Mucosa of descending colon (tissue), 3 donors: ENCODE measurements around the gene CD226. TPM values are rescaled to one million over a fixed set of nuclear protein-coding genes. Genes with fewer than 3 reads are reported as not detected.

Experiments used
- ATAC-seq: fragments of 200-7000 bp; cut with Tn5 transposase; one replicate; pipeline ENCODE4 v1.9.1; 2020; ENCODE audit warnings: mild to moderate bottlenecking, moderate library complexity
- DNase-seq, 3 donors: peaks; one replicate each; pipeline ENCODE4 v3.0.0-alpha.2; 2020
- H3K36me3 ChIP-seq: fragments of 200-600 bp; one replicate; pipeline ENCODE4 v1.8.0; 2021; ENCODE audit warnings: low read depth, mild to moderate bottlenecking
- H3K4me1 ChIP-seq: fragments of 200-600 bp; one replicate; pipeline ENCODE4 v1.8.0; 2021; ENCODE audit warnings: low read depth, mild to moderate bottlenecking
- H3K4me3 ChIP-seq: fragments of 200-600 bp; one replicate; pipeline ENCODE4 v1.8.0; 2021; ENCODE audit warnings: mild to moderate bottlenecking
- H3K9me3 ChIP-seq: fragments of 200-600 bp; one replicate; pipeline ENCODE4 v1.8.0; 2021; ENCODE audit warnings: mild to moderate bottlenecking
- CTCF ChIP-seq: fragments of 200-600 bp; IDR thresholded peaks from one replicate; pipeline ENCODE4 v1.8.0; 2022; ENCODE audit warnings: antibody characterized with exemption, mild to moderate bottlenecking
- intact Hi-C, 2 donors: fragments of 100-400 bp; cut with DNase I in 1 of 2; cut with micrococcal nuclease in 1 of 2; formaldehyde crosslinking; loops; one replicate each; pipeline versions ENCODE4 v1.11.0 to v1.11.1; 2022; cut with DNase I, micrococcal nuclease
- total RNA-seq, 3 donors: library from RNA; stranded (reverse); fragmentation: NEBNext Ultra II Directional in 2 of 3; extraction: Animal tissue kit (Norgen Biotek cat#: 25700) in 2 of 3; gene quantifications; one replicate each; pipeline versions ENCODE4 v1.2.1 to v1.2.4, GENCODE V29; 2021 to 2023
- donor health status: DM: no; HTN: no; CAD: no; lungs with moderate emphysema.
- donor health status: DM: no; HTN: no; CAD: no.
- donor health status: DM: no; HTN: yes; CAD: no.

Gene CD226
- total RNA-seq, 3 donors from 2014 or later = 1.2 to 2.7 (median 2.0) TPM

- H3K4me1 ChIP-seq = no peaks in the 10 kb centered on the region
- no peak for TF ChIP-seq CTCF
- no peaks in the 10 kb centered on the region for H3K9me3 ChIP-seq
- ATAC-seq = peak; percentile 70
- no peak overlapping the region for H3K4me3 ChIP-seq
- intact Hi-C loops = no loop called here
- no peaks in the 10 kb centered on the region for H3K36me3 ChIP-seq
- peak in 1 of 3 donors; percentile 56 for DNase-seq
These were observed 1.4 kb upstream of the CD226 start for GRCh38 chr18:69948919-69949537.

DNA sequence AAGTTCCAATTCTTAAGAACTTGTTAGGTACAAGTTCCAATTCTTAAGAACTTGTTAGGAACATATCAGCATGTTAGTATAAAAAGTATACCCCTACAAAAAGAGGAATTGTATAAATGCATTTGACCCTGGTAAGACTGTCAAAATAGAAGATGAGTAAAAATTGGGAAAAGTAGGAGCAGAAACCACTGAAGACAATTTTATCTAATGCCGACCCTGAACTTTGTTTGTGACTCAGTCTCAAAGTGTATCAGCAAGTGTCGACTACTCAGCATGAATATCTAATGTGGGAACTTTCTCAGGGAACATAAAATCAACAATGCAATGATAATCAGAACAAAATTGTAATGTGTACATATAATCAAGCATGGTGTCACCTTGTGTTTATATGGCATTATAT lies 583 bp upstream of the CD226 start:
- intact Hi-C loops = no loop called here
- ATAC-seq (no peak), DNase-seq (no peak)
- TF ChIP-seq CTCF = no peak
- no peaks in the 10 kb centered on the region for H3K4me1 ChIP-seq
- no peaks in the 10 kb centered on the region for H3K9me3 ChIP-seq
- H3K36me3 ChIP-seq = no peaks in the 10 kb centered on the region
- no peak overlapping the region for H3K4me3 ChIP-seq

DNA sequence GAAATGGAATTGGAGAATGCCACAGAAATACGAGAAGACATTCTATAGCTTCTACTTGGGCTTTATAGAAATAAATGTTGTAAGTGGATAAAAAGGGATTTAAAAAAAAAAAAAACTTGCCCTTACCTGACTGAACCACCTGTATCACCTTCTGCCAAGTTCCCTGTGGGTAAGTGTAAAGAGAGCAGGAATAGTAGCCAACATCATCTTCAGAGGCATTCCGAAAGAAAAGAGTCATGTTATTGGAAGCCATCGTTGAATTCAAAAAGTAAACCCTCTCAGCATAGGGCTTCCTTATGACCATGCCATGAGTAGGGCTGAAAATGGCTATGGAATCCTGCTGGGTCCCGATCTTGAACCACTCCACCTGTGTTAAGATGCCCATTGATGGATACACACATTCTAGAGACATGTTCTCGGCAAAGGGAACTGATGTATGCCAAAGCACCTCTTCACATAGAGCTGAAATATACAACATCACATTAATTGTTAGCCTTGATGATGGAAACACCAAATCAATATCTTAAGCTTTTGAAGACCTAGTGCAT lies 991 bp downstream of the CD226 start:
- ATAC-seq (no peak), DNase-seq (no peak)
- no peak for TF ChIP-seq CTCF
- intact Hi-C loops = no loop called here
- H3K4me1 ChIP-seq = no peaks in the 10 kb centered on the region
- H3K9me3 ChIP-seq = no peaks in the 10 kb centered on the region
- H3K36me3 ChIP-seq = no peaks in the 10 kb centered on the region
- no peak overlapping the region for H3K4me3 ChIP-seq

DNA sequence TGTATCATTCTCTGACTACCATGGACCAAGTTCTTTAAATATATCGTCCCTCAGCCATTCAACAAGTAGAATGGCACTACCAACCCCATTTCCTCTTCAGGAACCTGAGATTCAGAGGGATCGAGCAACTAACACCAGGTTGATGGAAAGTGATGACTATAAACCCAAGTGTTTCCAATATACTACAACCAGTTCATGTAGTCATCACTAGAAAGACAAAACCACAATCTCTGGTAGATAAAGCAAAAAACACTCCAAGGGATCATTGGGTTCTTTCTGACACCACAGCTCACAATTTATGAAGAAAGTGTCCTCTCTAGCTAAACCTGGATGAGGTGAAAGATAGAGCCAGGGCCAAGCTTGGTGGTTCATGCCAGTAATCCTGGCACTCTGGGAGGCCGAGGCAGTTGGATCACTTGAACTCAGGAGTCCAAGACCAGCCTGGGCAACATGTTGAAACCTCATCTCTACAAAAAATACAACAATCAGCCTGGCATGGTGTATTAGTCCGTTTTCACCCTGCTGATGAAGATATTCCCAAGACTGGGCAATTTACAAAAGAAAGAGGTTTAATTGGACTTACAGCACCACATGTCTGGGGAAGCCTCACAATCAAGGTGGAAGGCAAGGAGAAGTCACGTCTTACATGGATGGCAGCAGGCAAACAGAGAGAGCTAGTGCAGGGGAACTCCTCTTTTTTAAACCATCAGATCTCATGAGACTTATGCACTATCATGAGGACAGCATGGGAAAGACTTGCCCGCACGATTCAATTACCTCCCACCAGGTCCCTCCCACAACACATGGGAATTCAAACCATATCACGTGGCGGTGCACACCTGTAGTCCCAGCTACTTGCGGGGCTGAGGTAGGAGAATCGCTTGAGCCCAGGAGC lies 2.2 kb downstream of the CD226 start:
- Histone ChIP-seq H3K4me3 (no peak overlapping the region), H3K36me3 (no peaks in the 10 kb centered on the region), H3K4me1 (no peaks in the 10 kb centered on the region), H3K9me3 (no peaks in the 10 kb centered on the region)
- TF ChIP-seq CTCF = no peak
- intact Hi-C loops = no loop called here
- DNase-seq = no peak
- no peak for ATAC-seq

GRCh38 chr18:69944436-69944835 lies 3.2 kb downstream of the CD226 start:
- Histone ChIP-seq H3K9me3 (no peaks in the 10 kb centered on the region), H3K36me3 (no peaks in the 10 kb centered on the region), H3K4me1 (no peaks in the 10 kb centered on the region), H3K4me3 (no peak overlapping the region)
- no peak for TF ChIP-seq CTCF
- ATAC-seq (no peak), DNase-seq (no peak)
- intact Hi-C loops = no loop called here
